H1 (cell line): ENCODE results near the gene KCNH4. TPM values are rescaled to one million over a fixed set of nuclear protein-coding genes. Genes with fewer than 3 reads are reported as not detected.

Experiments used
- SIN3A ChIP-seq, 2 experiments: IDR thresholded peaks in 1 of 2; conservative IDR thresholded peaks in 1 of 2; 2 replicates each; pipeline ENCODE4 v1.6.1; 2011 to 2012; ENCODE audit warnings: low read length in 2 of 2, improper control_type of control experiment in 1 of 2, low read depth in 1 of 2, mild to moderate bottlenecking in 1 of 2
- polyA plus RNA-seq, 7 experiments: library from polyadenylated mRNA; depleted of rRNA in 3 of 7; stranded (reverse) in 5 of 7; unstranded in 2 of 7; fragments of >200 nt in 5 of 7; fragments of 200-250 nt in 2 of 7; gene quantifications; 1 replicate in 5 of 7; 2 replicates in 1 of 7; 4 replicates in 1 of 7; pipeline versions ENCODE4 v1.2.1 to v1.2.3, GENCODE V29; 2011 to 2013; ENCODE audit warnings: missing spikeins in 2 of 7, mixed read lengths in 2 of 7
- total RNA-seq: library from RNA; stranded (reverse); fragmentation: NEBNext Ultra II Directional; extraction: Animal tissue kit (Norgen Biotek cat#: 25700); gene quantifications from 2 replicates; pipeline ENCODE4 v1.2.1, GENCODE V29; 2021

Gene KCNH4
- total and polyA plus RNA-seq, 2 of the 8 experiments (the other 6 are each of a cell fraction or from before 2014, with no cell fraction given) = 0.44 to 0.47 TPM

DNA sequence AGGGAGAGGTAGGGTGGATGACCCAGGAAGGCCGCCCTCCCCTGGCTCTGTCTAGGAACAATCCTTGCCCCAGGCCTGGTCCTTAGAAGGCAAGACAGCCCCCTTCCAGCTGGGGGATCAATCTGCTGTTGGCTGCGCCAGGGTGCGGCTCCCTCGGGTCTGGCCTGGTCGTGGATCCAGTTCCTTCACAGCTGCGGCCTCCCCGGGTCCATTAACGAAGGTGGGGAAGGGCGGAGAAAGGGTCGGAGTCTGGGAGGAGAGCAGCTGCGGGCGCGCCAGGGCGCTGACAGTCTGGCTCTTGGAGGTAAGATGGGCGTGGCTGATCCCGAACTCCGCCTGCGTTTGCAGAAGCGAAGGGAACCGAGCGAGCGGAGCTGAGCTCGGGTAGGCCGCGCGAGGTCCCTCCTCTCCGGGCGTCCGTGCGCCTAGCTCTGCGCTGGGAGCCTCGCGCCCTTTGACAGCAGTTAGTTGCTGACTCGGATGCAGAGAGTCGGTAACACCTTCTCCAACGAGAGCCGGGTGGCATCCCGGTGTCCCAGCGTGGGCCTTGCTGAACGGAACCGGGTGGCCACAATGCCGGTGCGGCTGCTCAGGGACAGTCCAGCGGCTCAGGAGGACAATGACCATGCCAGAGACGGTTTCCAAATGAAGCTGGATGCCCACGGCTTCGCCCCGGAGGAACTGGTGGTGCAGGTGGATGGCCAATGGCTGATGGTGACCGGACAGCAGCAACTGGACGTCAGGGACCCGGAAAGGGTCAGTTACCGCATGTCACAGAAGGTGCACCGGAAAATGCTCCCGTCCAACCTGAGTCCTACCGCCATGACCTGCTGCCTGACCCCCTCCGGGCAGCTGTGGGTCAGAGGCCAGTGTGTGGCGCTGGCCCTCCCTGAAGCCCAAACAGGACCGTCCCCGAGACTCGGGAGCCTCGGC is 58.3 kb downstream of the KCNH4 start, which contains the start of gene HSPB9 (continued):
- TF ChIP-seq SIN3A (conservative IDR thresholded peaks at IDR 0.05 in 1 of 2, IDR thresholded peaks at IDR 0.05 in 1 of 2; ENCODE audit: low read depth in 1 of 2, low read length in 2 of 2) = peak in 1 of 2 experiments; percentile 82; a peak in 1 of 4 replicates
